GM13976 (cell line): ENCODE measurements around the gene SIT1.
A peak's percentile ranks its signal among the peaks of the same experiment; 100 is the strongest.
"Not testable (repeated sequence)": the region's sequence is repeated elsewhere in the genome, so short reads cannot be mapped to it uniquely, and the experiment has no call there.

Source experiments
- DNase-seq: peaks from one replicate; pipeline ENCODE4 v3.0.0; 2012; ENCODE audit warnings: low spot score
- CTCF ChIP-seq: IDR thresholded peaks from 2 replicates; pipeline ENCODE4 v1.5.1; 2012; ENCODE audit warnings: borderline replicate concordance, mild to moderate bottlenecking; ENCODE audit not compliant: insufficient read depth; ENCODE audit errors: extremely low read depth, missing control alignments, control extremely low read depth
- in situ Hi-C: fragments of 300-500 bp; cut with MboI; formaldehyde crosslinking; loops from one replicate; pipeline ENCODE4 v1.12.0; 2022; ENCODE audit warnings: low sequenced_read_pairs, mixed read lengths, inconsistent platforms; ENCODE audit not compliant: unreplicated experiment

The SIT1 gene

GRCh38 chr9:35617548-35617947 is 33.2 kb downstream of the SIT1 start:
- TF ChIP-seq CTCF: no peak
- DNase-seq: no peak
- in situ Hi-C loops: no loop called here

DNA sequence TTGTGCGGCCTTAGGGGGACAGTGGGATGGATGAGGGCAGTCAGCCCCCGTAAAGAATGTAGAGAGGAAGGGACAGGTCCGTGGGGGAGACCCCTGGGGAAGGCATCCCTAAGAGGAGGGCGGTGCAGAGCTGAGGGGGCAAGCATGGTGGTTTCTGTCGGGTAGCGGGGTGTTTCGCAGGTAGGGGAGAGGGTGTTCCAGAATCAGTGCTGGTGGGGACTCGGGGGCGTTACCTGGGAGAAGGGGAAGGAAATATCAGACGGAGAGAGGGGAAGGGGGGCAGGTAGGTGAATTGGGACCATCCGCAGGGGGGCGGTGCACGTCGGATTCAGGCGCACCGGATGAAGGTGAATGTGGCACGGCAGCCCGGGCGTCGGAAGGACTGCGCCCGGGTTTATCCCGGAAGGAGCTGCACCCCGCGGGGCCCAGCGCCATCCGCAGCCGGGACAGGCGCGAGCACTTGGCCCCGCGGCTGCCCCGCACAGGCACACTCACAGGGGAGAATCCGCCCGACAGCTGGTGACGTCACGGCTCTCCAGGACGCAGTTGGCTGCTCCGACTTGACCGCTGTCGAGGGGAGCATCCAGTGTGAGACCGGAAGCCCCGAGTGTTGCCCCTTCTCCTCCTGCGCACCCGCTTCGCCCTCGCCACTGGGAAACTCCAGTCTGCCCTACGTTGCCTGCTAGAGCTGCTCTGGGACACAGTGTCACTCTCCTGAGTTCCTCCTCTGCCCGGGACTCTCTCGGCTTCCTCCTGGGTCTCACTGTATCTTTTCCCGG is 33.9 kb downstream of the SIT1 start:
- peak; percentile 87 for DNase-seq
- in situ Hi-C loops: no loop called here
- TF ChIP-seq CTCF: peak; percentile 28

DNA sequence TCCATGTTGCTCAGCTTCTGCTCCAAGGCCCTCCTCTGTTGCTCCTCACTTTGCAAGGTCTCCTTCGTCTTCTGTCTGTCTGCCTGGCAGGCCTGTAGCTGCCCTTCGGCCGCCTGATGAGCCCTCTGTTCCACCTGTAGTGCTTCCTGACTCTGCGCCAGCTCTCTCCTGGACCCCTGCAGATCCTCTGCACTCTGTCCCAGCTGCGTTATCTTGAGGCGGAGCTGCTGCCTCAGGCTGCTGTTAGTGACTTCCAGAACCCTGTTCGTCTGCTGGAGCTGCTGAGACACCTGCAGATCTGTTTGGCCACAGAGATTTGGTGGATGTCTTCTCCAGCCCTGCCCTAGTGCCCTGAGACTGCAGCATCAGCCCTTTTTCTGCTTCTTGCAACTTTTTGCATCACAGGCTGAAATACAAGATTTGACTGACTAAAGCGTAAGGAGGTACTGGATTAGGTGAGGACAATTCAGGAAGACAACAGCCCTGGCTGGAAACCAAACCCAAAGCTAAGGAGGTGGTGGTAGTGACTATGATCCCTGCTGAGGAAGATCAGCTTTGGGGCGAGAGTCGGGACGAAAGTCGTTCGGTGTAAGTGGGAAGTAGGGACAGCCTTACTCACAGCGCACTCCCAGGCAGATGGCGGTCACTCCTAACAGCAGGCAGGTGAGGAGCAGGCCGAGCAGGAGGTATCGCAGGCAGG is 34.6 kb downstream of the SIT1 start:
- no peak for DNase-seq
- TF ChIP-seq CTCF: no peak
- in situ Hi-C loops: no loop called here

GRCh38 chr9:35612843-35613242 is 37.9 kb downstream of the SIT1 start:
- in situ Hi-C loops: no loop called here

DNA sequence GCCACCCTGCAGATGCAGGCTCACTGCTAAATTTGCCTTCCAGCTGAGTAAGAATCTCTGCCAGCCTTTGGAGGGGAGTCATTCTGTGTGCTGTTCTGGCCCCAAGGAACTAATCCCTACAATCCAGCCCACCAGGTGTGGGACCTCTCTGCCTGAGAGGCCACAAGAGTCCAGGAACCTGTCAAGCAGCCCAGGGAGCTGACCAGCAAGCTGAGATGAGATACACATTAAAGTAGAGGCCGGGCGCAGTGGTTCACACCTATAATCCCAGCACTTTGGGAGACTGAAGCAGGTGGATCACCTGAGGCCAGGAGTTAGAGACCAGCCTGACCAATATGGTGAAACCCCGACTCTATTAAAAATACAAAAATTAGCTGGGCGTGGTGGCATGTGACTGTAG is 38.7 kb downstream of the SIT1 start:
- in situ Hi-C loops: not testable (repeated sequence)

More at GRCh38 chr9:35612843-35613242, 37.9 kb downstream of the SIT1 start:
- no peak for DNase-seq
- TF ChIP-seq CTCF: no peak

GRCh38 chr9:35611230-35611797 is 39.4 kb downstream of the SIT1 start:
- no peak for DNase-seq
- in situ Hi-C loops: no loop called here
- peak; percentile 37 for TF ChIP-seq CTCF

More for the DNA sequence above, 38.7 kb downstream of the SIT1 start:
- not testable (repeated sequence) for DNase-seq

GRCh38 chr9:35609820-35610163 is 40.9 kb downstream of the SIT1 start:
- DNase-seq: no peak
- TF ChIP-seq CTCF: no peak
- in situ Hi-C loops: no loop called here
